ENCODE data around the gene BTBD1. TPM values are rescaled to one million over a fixed set of nuclear protein-coding genes. Genes with fewer than 3 reads are reported as not detected.
A peak's percentile ranks its signal among the peaks of the same experiment; 100 is the strongest.

Gene BTBD1
- total and polyA plus RNA-seq, 2 experiments from 2014 or later, result 43.8 to 91.0 TPM

GRCh38 chr15:83106994-83107840, 40.2 kb upstream of the BTBD1 start, which contains the start of gene TM6SF1:
Gene TM6SF1 (plus strand): TSS chr15:83107645. CDS start chr15:83107681, 36 bp downstream.
- no peak within 1 kb of the TSS for H3K27ac ChIP-seq
- WGBS (ENCODE audit: low lambda C conversion rate, missing lambda C conversion rate), result 1% methylated on average over 81 of the region's 97 CpGs
- DNase-seq (ENCODE audit: low spot score), result peak; percentile 26

GRCh38 chr15:83105440-83105839, 38.4 kb upstream of the BTBD1 start:
- H3K36me3 ChIP-seq (replicated peaks; ENCODE audit: insufficient read depth, low read depth), result no peaks in the 10 kb centered on the region
- H3K9me2 ChIP-seq (replicated peaks; ENCODE audit: insufficient read depth), result no peaks in the 10 kb centered on the region
- no peaks in the 10 kb centered on the region for H3K4me1 ChIP-seq (ENCODE audit: insufficient read depth)
- H3K4me3 ChIP-seq, result no peak overlapping the region
- no peak overlapping the region for H2AFZ ChIP-seq
- H3K27me3 ChIP-seq, result peaks cover 74% of the 10 kb centered on the region
- DNase-seq (ENCODE audit: low spot score), result no peak
- TF ChIP-seq EZH2 (IDR thresholded peaks at IDR 0.05; ENCODE audit: borderline replicate concordance) (no peak), EZH2phosphoT487 (IDR thresholded peaks at IDR 0.05; ENCODE audit: low read depth, severe bottlenecking, unreplicated experiment) (no peak)
- TF ChIP-seq, protein P1, sequence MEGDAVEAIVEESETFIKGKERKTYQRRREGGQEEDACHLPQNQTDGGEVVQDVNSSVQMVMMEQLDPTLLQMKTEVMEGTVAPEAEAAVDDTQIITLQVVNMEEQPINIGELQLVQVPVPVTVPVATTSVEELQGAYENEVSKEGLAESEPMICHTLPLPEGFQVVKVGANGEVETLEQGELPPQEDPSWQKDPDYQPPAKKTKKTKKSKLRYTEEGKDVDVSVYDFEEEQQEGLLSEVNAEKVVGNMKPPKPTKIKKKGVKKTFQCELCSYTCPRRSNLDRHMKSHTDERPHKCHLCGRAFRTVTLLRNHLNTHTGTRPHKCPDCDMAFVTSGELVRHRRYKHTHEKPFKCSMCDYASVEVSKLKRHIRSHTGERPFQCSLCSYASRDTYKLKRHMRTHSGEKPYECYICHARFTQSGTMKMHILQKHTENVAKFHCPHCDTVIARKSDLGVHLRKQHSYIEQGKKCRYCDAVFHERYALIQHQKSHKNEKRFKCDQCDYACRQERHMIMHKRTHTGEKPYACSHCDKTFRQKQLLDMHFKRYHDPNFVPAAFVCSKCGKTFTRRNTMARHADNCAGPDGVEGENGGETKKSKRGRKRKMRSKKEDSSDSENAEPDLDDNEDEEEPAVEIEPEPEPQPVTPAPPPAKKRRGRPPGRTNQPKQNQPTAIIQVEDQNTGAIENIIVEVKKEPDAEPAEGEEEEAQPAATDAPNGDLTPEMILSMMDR (IDR thresholded peaks at IDR 0.05; ENCODE audit: poor library complexity), result no peak
- no peaks in the 10 kb centered on the region for H4K20me1 ChIP-seq (ENCODE audit: insufficient read depth, poor library complexity, severe bottlenecking)
- no peak overlapping the region for H3K27ac ChIP-seq
- H3K79me2 ChIP-seq, result no peaks in the 10 kb centered on the region
- 100% methylated on average over 1 of the region's 1 CpG for WGBS (ENCODE audit: low lambda C conversion rate, missing lambda C conversion rate)
- H3K4me2 ChIP-seq, result no peak overlapping the region
- H3K9me3 ChIP-seq (ENCODE audit: low read depth), result no peaks in the 10 kb centered on the region

More at GRCh38 chr15:83106994-83107840, 40.2 kb upstream of the BTBD1 start, which contains the start of gene TM6SF1:
- H3K9me2 ChIP-seq (replicated peaks; ENCODE audit: insufficient read depth), result no peaks in the 10 kb centered on the region
- H3K79me2 ChIP-seq, result no peaks in the 10 kb centered on the region
- H3K9me3 ChIP-seq (ENCODE audit: low read depth), result no peaks in the 10 kb centered on the region
- H3K4me3 ChIP-seq, result peak within 1 kb of the TSS; percentile 49
- no peaks in the 10 kb centered on the region for H3K4me1 ChIP-seq (ENCODE audit: insufficient read depth)
- peaks cover 62% of the 10 kb centered on the region for H3K27me3 ChIP-seq
- peak within 1 kb of the TSS; percentile 71 for H2AFZ ChIP-seq
- H3K4me2 ChIP-seq, result peak within 1 kb of the TSS; percentile 92
- no peaks in the 10 kb centered on the region for H3K36me3 ChIP-seq (replicated peaks; ENCODE audit: insufficient read depth, low read depth)
- H4K20me1 ChIP-seq (ENCODE audit: insufficient read depth, poor library complexity, severe bottlenecking), result no peaks in the 10 kb centered on the region
- TF ChIP-seq, protein P1 (IDR thresholded peaks at IDR 0.05; ENCODE audit: poor library complexity), result no peak
- TF ChIP-seq EZH2phosphoT487 (IDR thresholded peaks at IDR 0.05; ENCODE audit: low read depth, severe bottlenecking, unreplicated experiment), result no peak
- TF ChIP-seq EZH2 (IDR thresholded peaks at IDR 0.05; ENCODE audit: borderline replicate concordance), result peak; percentile 67

DNA sequence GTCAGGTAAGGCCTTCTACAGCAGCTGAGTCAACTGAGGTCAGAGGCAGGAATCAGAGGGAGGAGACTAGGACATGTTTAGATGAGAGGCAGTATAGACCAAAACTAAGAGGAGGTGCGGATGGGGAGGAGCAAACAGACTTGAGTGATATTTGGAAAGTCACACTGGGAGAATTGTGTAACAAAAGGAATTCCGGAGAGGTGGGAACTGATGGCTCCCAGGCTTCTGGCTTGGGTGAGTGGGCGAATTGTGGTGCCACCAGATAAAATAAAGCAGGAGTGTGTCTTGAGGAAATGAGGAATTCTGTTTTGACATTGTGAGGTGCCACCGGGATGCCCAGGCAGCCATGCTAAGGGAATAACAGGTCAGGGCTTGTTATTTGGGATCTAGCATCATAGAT, 37.1 kb upstream of the BTBD1 start:
- Histone ChIP-seq H3K9me3 (ENCODE audit: low read depth) (no peaks in the 10 kb centered on the region), H3K27me3 (peaks cover 67% of the 10 kb centered on the region), H2AFZ (no peak overlapping the region), H3K4me2 (no peak overlapping the region), H3K36me3 (replicated peaks; ENCODE audit: insufficient read depth, low read depth) (no peaks in the 10 kb centered on the region), H3K9me2 (replicated peaks; ENCODE audit: insufficient read depth) (no peaks in the 10 kb centered on the region), H3K79me2 (no peaks in the 10 kb centered on the region), H3K4me1 (ENCODE audit: insufficient read depth) (no peaks in the 10 kb centered on the region), H4K20me1 (ENCODE audit: insufficient read depth, poor library complexity, severe bottlenecking) (no peaks in the 10 kb centered on the region), H3K4me3 (no peak overlapping the region), H3K27ac (no peak overlapping the region)
- DNase-seq (ENCODE audit: low spot score), result no peak
- 84% methylated on average over 4 of the region's 4 CpGs for WGBS (ENCODE audit: low lambda C conversion rate, missing lambda C conversion rate)
- TF ChIP-seq, protein P1 (IDR thresholded peaks at IDR 0.05; ENCODE audit: poor library complexity), result no peak
- no peak for TF ChIP-seq EZH2 (IDR thresholded peaks at IDR 0.05; ENCODE audit: borderline replicate concordance)
- no peak for TF ChIP-seq EZH2phosphoT487 (IDR thresholded peaks at IDR 0.05; ENCODE audit: low read depth, severe bottlenecking, unreplicated experiment)

All from hepatocyte (in vitro differentiated cells).